ENCODE measurements around the gene FGF1. TPM values are rescaled to one million over a fixed set of nuclear protein-coding genes. Genes with fewer than 3 reads are reported as not detected.

Gene FGF1
- total and polyA plus RNA-seq, 2 donors (not counting 3 experiments of a cell fraction or from before 2014, with no cell fraction given) = not detected

DNA sequence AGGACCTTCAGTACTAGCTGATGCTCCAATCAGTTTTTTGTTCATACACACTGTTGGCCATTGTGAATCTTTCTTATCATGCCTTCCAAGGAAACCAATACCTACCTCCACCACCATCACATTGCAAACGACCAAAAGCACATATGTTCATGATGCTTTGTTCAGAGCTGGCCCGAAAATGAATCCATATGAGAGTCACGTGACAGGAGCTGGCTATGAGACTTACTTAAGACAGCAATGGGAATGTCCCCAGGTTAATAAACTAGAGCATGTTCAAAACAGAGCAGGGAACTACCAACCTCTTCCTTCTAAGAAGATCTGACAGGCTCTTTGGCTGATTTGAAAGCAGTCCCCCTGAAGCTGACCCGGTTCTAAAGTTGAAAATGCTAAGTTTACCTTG, 93.5 kb downstream of the FGF1 start:
- BruUV-seq (replicated peaks) = no TSS peak
- intact Hi-C loops (cut with micrococcal nuclease) = no loop called here
- no peaks in the 10 kb centered on the region for H3K36me3 ChIP-seq (ENCODE audit: control insufficient read depth in 2 of 2, extremely low read depth in 1 of 2, insufficient read depth in 2 of 2, low read length in 2 of 2)
- H3K4me3 ChIP-seq (replicated peaks in 1 of 3; ENCODE audit: insufficient read depth in 1 of 3, low read depth in 1 of 3, low read length in 3 of 3) = no peak overlapping the region
- ChIA-PET CTCF (interaction anchor here (1.2 to 2.3 kb wide), 2 partner anchors 63 to 121 kb away, joined by 3 to 12 read pairs; no protein-coding TSS in a partner anchor), POLR2A (no interaction called here)
- DNase-seq (ENCODE audit: low read depth, low spot score) = no peak
- dilution Hi-C loops (cut with MboI; ENCODE audit: extremely low pct_ligation_motif_present, low sequenced_read_pairs) = no loop called here
- TF ChIP-seq, protein P1, sequence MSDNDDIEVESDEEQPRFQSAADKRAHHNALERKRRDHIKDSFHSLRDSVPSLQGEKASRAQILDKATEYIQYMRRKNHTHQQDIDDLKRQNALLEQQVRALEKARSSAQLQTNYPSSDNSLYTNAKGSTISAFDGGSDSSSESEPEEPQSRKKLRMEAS (IDR thresholded peaks at IDR 0.05; ENCODE audit: insufficient read depth, insufficient read length) = no peak
- TF ChIP-seq MYC (IDR thresholded peaks at IDR 0.05; ENCODE audit: low read depth, low read length) (no peak), JUN (IDR thresholded peaks at IDR 0.05; ENCODE audit: borderline replicate concordance, insufficient read depth, insufficient read length, low read depth) (no peak)
- no peak overlapping the region for H3K9ac ChIP-seq (replicated peaks; ENCODE audit: extremely low read depth, insufficient read depth, low read length)
- no peak overlapping the region for H3K4me2 ChIP-seq (ENCODE audit: insufficient read depth, low read length)
- no peaks in the 10 kb centered on the region for H3K79me2 ChIP-seq (ENCODE audit: control insufficient read depth, insufficient read depth, low read length)
- no peak overlapping the region for H2AFZ ChIP-seq (ENCODE audit: low read depth, low read length)
- no peak for FAIRE-seq
- H3K27me3 ChIP-seq (ENCODE audit: control insufficient read depth in 2 of 2, insufficient read depth in 2 of 2, low read length in 2 of 2) = peaks cover 6 to 19% of the 10 kb centered on the region in 2 experiments
- H4K20me1 ChIP-seq (replicated peaks; ENCODE audit: control insufficient read depth, extremely low read depth, insufficient read depth, low read length) = no peaks in the 10 kb centered on the region
- no peaks in the 10 kb centered on the region for H3K9me1 ChIP-seq (replicated peaks; ENCODE audit: control insufficient read depth, extremely low read depth, insufficient read depth, low read length)
- no peak overlapping the region for H3K27ac ChIP-seq (ENCODE audit: insufficient read depth, low read depth, low read length)
- no peaks in the 10 kb centered on the region for H3K9me3 ChIP-seq (replicated peaks; ENCODE audit: control insufficient read depth, insufficient read depth, low read length)
- no peaks in the 10 kb centered on the region for H3K4me1 ChIP-seq (ENCODE audit: control insufficient read depth, extremely low read depth, insufficient read depth, low read length)

DNA sequence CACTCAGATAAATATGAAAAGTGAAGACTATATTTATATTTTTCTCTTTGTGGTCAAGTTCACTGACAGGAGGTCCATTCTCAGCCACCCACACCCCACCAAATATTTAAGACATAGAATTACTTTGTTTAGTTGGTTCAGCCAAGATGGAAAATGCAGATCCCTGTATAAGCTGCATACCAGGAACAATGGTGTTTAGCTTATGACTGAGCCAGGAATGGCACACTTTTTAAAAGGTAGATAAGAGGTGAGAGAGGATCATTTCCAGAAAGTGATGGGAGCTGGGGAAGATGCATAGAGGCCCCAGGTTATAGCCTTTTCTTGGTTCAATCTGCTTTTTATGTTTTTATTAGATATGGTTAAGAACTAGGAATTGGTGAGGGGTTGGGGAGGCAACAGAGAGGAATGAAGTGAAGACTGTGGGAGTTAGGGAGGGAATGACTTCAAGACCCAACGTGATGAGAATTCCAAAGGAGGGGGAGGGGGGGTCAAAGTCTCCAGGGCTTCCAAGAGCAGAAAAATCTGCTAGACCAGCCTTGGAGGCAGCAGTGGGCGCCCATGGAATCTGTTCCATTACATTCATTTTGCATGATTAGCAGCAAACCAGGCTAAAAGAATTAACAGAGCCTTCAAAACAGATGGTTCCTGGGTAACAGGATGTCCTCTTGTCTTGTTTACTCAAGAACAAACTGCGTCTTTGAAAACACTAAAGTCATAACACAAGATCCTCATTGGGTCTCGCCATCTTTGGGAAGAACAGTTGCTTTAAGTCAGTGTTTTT, 95.2 kb downstream of the FGF1 start:
- ChIA-PET POLR2A (no interaction called here), CTCF (interaction anchor here (0.9 to 2.3 kb wide), 4 partner anchors 10 to 123 kb away, joined by 5 to 7 read pairs (median 6); no protein-coding TSS in a partner anchor)
- no TSS peak for BruUV-seq (replicated peaks)
- H3K27me3 ChIP-seq (ENCODE audit: control insufficient read depth in 2 of 2, insufficient read depth in 2 of 2, low read length in 2 of 2) = peaks cover 6 to 19% of the 10 kb centered on the region in 2 experiments
- H3K9ac ChIP-seq (replicated peaks; ENCODE audit: extremely low read depth, insufficient read depth, low read length) = no peak overlapping the region
- H3K79me2 ChIP-seq (ENCODE audit: control insufficient read depth, insufficient read depth, low read length) = no peaks in the 10 kb centered on the region
- no peaks in the 10 kb centered on the region for H4K20me1 ChIP-seq (replicated peaks; ENCODE audit: control insufficient read depth, extremely low read depth, insufficient read depth, low read length)
- FAIRE-seq (no peak), DNase-seq (ENCODE audit: low read depth, low spot score) (no peak)
- no peaks in the 10 kb centered on the region for H3K9me3 ChIP-seq (replicated peaks; ENCODE audit: control insufficient read depth, insufficient read depth, low read length)
- intact Hi-C loops (cut with micrococcal nuclease) (no loop called here), dilution Hi-C loops (cut with MboI; ENCODE audit: extremely low pct_ligation_motif_present, low sequenced_read_pairs) (no loop called here)
- no peak overlapping the region for H2AFZ ChIP-seq (ENCODE audit: low read depth, low read length)
- H3K4me2 ChIP-seq (ENCODE audit: insufficient read depth, low read length) = no peak overlapping the region
- no peaks in the 10 kb centered on the region for H3K36me3 ChIP-seq (ENCODE audit: control insufficient read depth in 2 of 2, extremely low read depth in 1 of 2, insufficient read depth in 2 of 2, low read length in 2 of 2)
- H3K9me1 ChIP-seq (replicated peaks; ENCODE audit: control insufficient read depth, extremely low read depth, insufficient read depth, low read length) = no peaks in the 10 kb centered on the region
- TF ChIP-seq FOS (IDR thresholded peaks at IDR 0.05; ENCODE audit: borderline replicate concordance, insufficient read depth, low read length) (no peak), MYC (IDR thresholded peaks at IDR 0.05; ENCODE audit: low read depth, low read length) (no peak), JUN (IDR thresholded peaks at IDR 0.05; ENCODE audit: borderline replicate concordance, insufficient read depth, insufficient read length, low read depth) (no peak), EZH2 (IDR thresholded peaks at IDR 0.05; ENCODE audit: borderline replicate concordance, low read depth, low read length, severe bottlenecking) (no peak), POLR2AphosphoS5 (IDR thresholded peaks at IDR 0.05; ENCODE audit: insufficient read depth, low read depth, low read length) (no peak), GATA2 (IDR thresholded peaks at IDR 0.05; ENCODE audit: insufficient read depth, insufficient read length, low read depth, low read length) (no peak), POLR2A (IDR thresholded peaks at IDR 0.05; ENCODE audit: low read depth, low read length) (no peak)
- TF ChIP-seq, protein P2, sequence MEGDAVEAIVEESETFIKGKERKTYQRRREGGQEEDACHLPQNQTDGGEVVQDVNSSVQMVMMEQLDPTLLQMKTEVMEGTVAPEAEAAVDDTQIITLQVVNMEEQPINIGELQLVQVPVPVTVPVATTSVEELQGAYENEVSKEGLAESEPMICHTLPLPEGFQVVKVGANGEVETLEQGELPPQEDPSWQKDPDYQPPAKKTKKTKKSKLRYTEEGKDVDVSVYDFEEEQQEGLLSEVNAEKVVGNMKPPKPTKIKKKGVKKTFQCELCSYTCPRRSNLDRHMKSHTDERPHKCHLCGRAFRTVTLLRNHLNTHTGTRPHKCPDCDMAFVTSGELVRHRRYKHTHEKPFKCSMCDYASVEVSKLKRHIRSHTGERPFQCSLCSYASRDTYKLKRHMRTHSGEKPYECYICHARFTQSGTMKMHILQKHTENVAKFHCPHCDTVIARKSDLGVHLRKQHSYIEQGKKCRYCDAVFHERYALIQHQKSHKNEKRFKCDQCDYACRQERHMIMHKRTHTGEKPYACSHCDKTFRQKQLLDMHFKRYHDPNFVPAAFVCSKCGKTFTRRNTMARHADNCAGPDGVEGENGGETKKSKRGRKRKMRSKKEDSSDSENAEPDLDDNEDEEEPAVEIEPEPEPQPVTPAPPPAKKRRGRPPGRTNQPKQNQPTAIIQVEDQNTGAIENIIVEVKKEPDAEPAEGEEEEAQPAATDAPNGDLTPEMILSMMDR (IDR thresholded peaks at IDR 0.05; ENCODE audit: extremely low read depth in 1 of 2, insufficient read depth in 1 of 2, low read depth in 1 of 2, low read length in 2 of 2) = no peak
- TF ChIP-seq, protein P1 (IDR thresholded peaks at IDR 0.05; ENCODE audit: insufficient read depth, insufficient read length) = no peak
- no peak overlapping the region for H3K27ac ChIP-seq (ENCODE audit: insufficient read depth, low read depth, low read length)
- no peak overlapping the region for H3K4me3 ChIP-seq (replicated peaks in 1 of 3; ENCODE audit: insufficient read depth in 1 of 3, low read depth in 1 of 3, low read length in 3 of 3)
- H3K4me1 ChIP-seq (ENCODE audit: control insufficient read depth, extremely low read depth, insufficient read depth, low read length) = no peaks in the 10 kb centered on the region

All from endothelial cell of umbilical vein (primary cell).